ENCODE results near the gene IQGAP2. TPM values are rescaled to one million over a fixed set of nuclear protein-coding genes. Genes with fewer than 3 reads are reported as not detected.

IQGAP2 gene
- total RNA-seq, 1 experiment from 2014 or later, result not detected

- Histone ChIP-seq H3K4me1 (ENCODE audit: insufficient read depth, low read length) (no peaks in the 10 kb centered on the region), H3F3A (ENCODE audit: low read length, unreplicated experiment) (no peaks in the 10 kb centered on the region), H3K9ac (ENCODE audit: low read length) (no peak overlapping the region), H3K4me3 (ENCODE audit: low read length) (no peak overlapping the region), H3K9me2 (replicated peaks; ENCODE audit: low read length) (no peaks in the 10 kb centered on the region), H3K4me2 (ENCODE audit: low read length) (no peak overlapping the region), H4K20me1 (ENCODE audit: low read length) (no peaks in the 10 kb centered on the region), H3K9me3 (ENCODE audit: low read length) (no peaks in the 10 kb centered on the region), H3K36me3 (ENCODE audit: low read depth, low read length) (no peaks in the 10 kb centered on the region), H3K27ac (ENCODE audit: low read length) (no peak overlapping the region), H3K79me2 (ENCODE audit: low read length) (no peaks in the 10 kb centered on the region), H3K27me3 (ENCODE audit: low read length) (peaks cover 22% of the 10 kb centered on the region; the same call in 1 of the 2 replicates), H2AFZ (ENCODE audit: low read length) (no peak overlapping the region)
- no peak for DNase-seq
- intact Hi-C loops (cut with micrococcal nuclease), result no loop called here
- ATAC-seq, result no peak
- ChIA-PET POLR2A (ENCODE audit: unreplicated experiment) (no interaction called here), CTCF (no interaction called here)
- no TSS peak for BruUV-seq (replicated peaks)
- TF ChIP-seq CTCF (conservative IDR thresholded peaks at IDR 0.05; ENCODE audit: low read depth, low read length) (no peak), EZH2 (IDR thresholded peaks at IDR 0.05; ENCODE audit: low read length, unreplicated experiment) (no peak), EZH2phosphoT487 (IDR thresholded peaks at IDR 0.05; ENCODE audit: borderline replicate concordance, low read length) (no peak)
Observed at GRCh38 chr5:76513476-76513875, 110.4 kb downstream of the IQGAP2 start.

DNA sequence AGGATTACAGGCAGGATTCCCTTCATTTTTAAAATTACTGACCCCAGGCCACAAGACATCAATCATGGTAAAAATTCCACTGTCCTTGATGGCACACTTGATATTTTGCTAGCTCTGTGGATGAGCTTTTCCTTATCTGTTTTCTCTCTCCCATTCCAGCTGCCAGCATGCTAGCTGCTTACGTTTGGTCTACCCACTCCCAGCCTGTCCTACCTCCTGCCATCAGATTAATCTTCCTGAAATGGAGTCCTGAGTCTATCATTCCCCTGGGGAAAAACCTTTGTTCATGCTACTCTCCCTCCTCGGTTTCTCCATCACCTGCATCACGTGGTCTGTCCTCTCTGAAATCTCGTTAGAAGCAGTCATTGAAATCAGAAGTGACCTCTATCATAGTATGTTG, 111.2 kb downstream of the IQGAP2 start:
- no peaks in the 10 kb centered on the region for H3K4me1 ChIP-seq (ENCODE audit: insufficient read depth, low read length)
- H3K9me2 ChIP-seq (replicated peaks; ENCODE audit: low read length), result no peaks in the 10 kb centered on the region
- CTCF ChIA-PET, result no interaction called here
- H3K9me3 ChIP-seq (ENCODE audit: low read length), result no peaks in the 10 kb centered on the region
- H3K27ac ChIP-seq (ENCODE audit: low read length), result no peak overlapping the region
- intact Hi-C loops (cut with micrococcal nuclease), result no loop called here
- POLR2A ChIA-PET (ENCODE audit: unreplicated experiment), result no interaction called here
- H3K27me3 ChIP-seq (ENCODE audit: low read length), result peaks cover 26% of the 10 kb centered on the region
- no peak overlapping the region for H3K4me2 ChIP-seq (ENCODE audit: low read length)
- no peak overlapping the region for H2AFZ ChIP-seq (ENCODE audit: low read length)
- no peak overlapping the region for H3K4me3 ChIP-seq (ENCODE audit: low read length)
- no TSS peak for BruUV-seq (replicated peaks)
- no peak for TF ChIP-seq EZH2 (IDR thresholded peaks at IDR 0.05; ENCODE audit: low read length, unreplicated experiment)
- TF ChIP-seq CTCF (conservative IDR thresholded peaks at IDR 0.05; ENCODE audit: low read depth, low read length), result no peak
- no peak for TF ChIP-seq EZH2phosphoT487 (IDR thresholded peaks at IDR 0.05; ENCODE audit: borderline replicate concordance, low read length)
- H4K20me1 ChIP-seq (ENCODE audit: low read length), result no peaks in the 10 kb centered on the region
- H3F3A ChIP-seq (ENCODE audit: low read length, unreplicated experiment), result no peaks in the 10 kb centered on the region
- no peaks in the 10 kb centered on the region for H3K79me2 ChIP-seq (ENCODE audit: low read length)
- H3K9ac ChIP-seq (ENCODE audit: low read length), result no peak overlapping the region
- ATAC-seq, result no peak
- DNase-seq, result no peak
- H3K36me3 ChIP-seq (ENCODE audit: low read depth, low read length), result no peaks in the 10 kb centered on the region

DNA sequence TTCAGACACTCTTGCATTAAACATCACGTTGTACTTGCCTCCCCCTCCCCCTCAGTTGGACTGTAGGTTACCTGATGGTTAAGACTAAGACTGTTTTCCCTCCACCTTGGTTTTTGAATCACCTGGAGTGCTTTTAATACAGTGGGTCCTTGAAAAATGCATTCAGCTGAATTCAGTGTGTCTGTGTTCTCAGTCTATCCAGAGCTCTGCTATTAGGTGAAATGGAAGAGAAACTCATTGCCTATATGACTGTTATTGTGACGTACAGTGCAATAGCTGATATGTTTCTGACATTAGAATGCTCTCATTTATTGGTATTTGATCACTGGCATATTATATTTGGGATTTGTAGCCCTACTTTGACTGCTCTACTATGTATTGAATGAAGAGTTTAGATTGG, 111.6 kb downstream of the IQGAP2 start:
- no peaks in the 10 kb centered on the region for H3K79me2 ChIP-seq (ENCODE audit: low read length)
- CTCF ChIA-PET, result no interaction called here
- no peak overlapping the region for H3K4me2 ChIP-seq (ENCODE audit: low read length)
- no peak overlapping the region for H3K9ac ChIP-seq (ENCODE audit: low read length)
- POLR2A ChIA-PET (ENCODE audit: unreplicated experiment), result no interaction called here
- intact Hi-C loops (cut with micrococcal nuclease), result no loop called here
- no peaks in the 10 kb centered on the region for H3K36me3 ChIP-seq (ENCODE audit: low read depth, low read length)
- H3K9me3 ChIP-seq (ENCODE audit: low read length), result no peaks in the 10 kb centered on the region
- no TSS peak for BruUV-seq (replicated peaks)
- H3K27me3 ChIP-seq (ENCODE audit: low read length), result peaks cover 30% of the 10 kb centered on the region
- ATAC-seq, result no peak
- H3K27ac ChIP-seq (ENCODE audit: low read length), result no peak overlapping the region
- TF ChIP-seq EZH2 (IDR thresholded peaks at IDR 0.05; ENCODE audit: low read length, unreplicated experiment), result no peak
- no peak for TF ChIP-seq CTCF (conservative IDR thresholded peaks at IDR 0.05; ENCODE audit: low read depth, low read length)
- TF ChIP-seq EZH2phosphoT487 (IDR thresholded peaks at IDR 0.05; ENCODE audit: borderline replicate concordance, low read length), result no peak
- no peak overlapping the region for H2AFZ ChIP-seq (ENCODE audit: low read length)
- no peaks in the 10 kb centered on the region for H3K9me2 ChIP-seq (replicated peaks; ENCODE audit: low read length)
- no peaks in the 10 kb centered on the region for H3K4me1 ChIP-seq (ENCODE audit: insufficient read depth, low read length)
- no peak for DNase-seq
- H4K20me1 ChIP-seq (ENCODE audit: low read length), result no peaks in the 10 kb centered on the region
- H3K4me3 ChIP-seq (ENCODE audit: low read length), result no peak overlapping the region
- H3F3A ChIP-seq (ENCODE audit: low read length, unreplicated experiment), result no peaks in the 10 kb centered on the region

Data from PC-3 (cell line).